PC-3 (cell line): ENCODE measurements around the gene TGFB2. TPM values are rescaled to one million over a fixed set of nuclear protein-coding genes. Genes with fewer than 3 reads are reported as not detected.

ENCODE experiments used
- ATAC-seq: fragments of 200-7000 bp; cut with Tn5 transposase; 2 replicates; pipeline ENCODE4 v1.9.1; 2020; ENCODE audit warnings: mild to moderate bottlenecking, moderate library complexity
- BruUV-seq: library from RNA; stranded (reverse); fragments of 400-500 nt; replicated peaks from 2 replicates; lab custom pipeline; 2021; lab: Mats Ljungman, UMichigan
- CTCF ChIA-PET: fragments of 300-600 bp; sonication (Branson Sonifier 250); formaldehyde crosslinking; loops from one replicate; lab custom pipeline; 2022; ENCODE audit warnings: antibody characterized with exemption; lab: Charles Lee
- POLR2A ChIA-PET: fragments of 300-600 bp; sonication (Branson Sonifier 250); formaldehyde crosslinking; loops from one replicate; lab custom pipeline; 2022; ENCODE audit warnings: antibody characterized with exemption; ENCODE audit not compliant: unreplicated experiment; lab: Charles Lee
- DNase-seq: peaks from one replicate; pipeline ENCODE4 v3.0.0-alpha.2; 2015
- H2AFZ ChIP-seq: fragments of 300-600 bp; sonication (generic); 2 replicates; pipeline ENCODE4 v1.6.0; 2016; ENCODE audit warnings: antibody characterized with exemption, low read length
- H3F3A ChIP-seq: fragments of 300-600 bp; sonication (generic); one replicate; pipeline ENCODE4 v1.6.0; 2017; ENCODE audit warnings: antibody characterized with exemption, low read length, control low read depth, mild to moderate bottlenecking; ENCODE audit not compliant: unreplicated experiment
- H3K27ac ChIP-seq: fragments of 300-600 bp; sonication (generic); 2 replicates; pipeline ENCODE4 v1.5.1; 2016; ENCODE audit warnings: mild to moderate bottlenecking, low read length
- H3K27me3 ChIP-seq: fragments of 300-600 bp; sonication (generic); 2 replicates; pipeline ENCODE4 v1.6.1; 2016; ENCODE audit warnings: low read length, mixed read lengths
- H3K36me3 ChIP-seq: fragments of 300-600 bp; sonication (generic); 2 replicates; pipeline ENCODE4 v1.6.1; 2016; ENCODE audit warnings: low read depth, mixed run types, low read length, mixed read lengths
- H3K4me1 ChIP-seq: fragments of 300-600 bp; sonication (generic); 2 replicates; pipeline ENCODE4 v1.5.1; 2016; ENCODE audit warnings: low read length; ENCODE audit not compliant: insufficient read depth
- H3K4me2 ChIP-seq: fragments of 300-600 bp; sonication (generic); 2 replicates; pipeline ENCODE4 v1.6.0; 2016; ENCODE audit warnings: low read length
- H3K4me3 ChIP-seq: fragments of 300-600 bp; sonication (generic); 2 replicates; pipeline ENCODE4 v1.5.1; 2016; ENCODE audit warnings: mild to moderate bottlenecking, low read length, mixed read lengths
- H3K79me2 ChIP-seq: fragments of 300-600 bp; sonication (generic); 2 replicates; pipeline ENCODE4 v1.6.1; 2017; ENCODE audit warnings: low read length, mixed read lengths
- H3K9ac ChIP-seq: fragments of 300-600 bp; sonication (generic); 2 replicates; pipeline ENCODE4 v1.6.0; 2016; ENCODE audit warnings: mild to moderate bottlenecking, low read length
- H3K9me2 ChIP-seq: fragments of 300-600 bp; sonication (generic); replicated peaks from 2 replicates; pipeline ENCODE4 v1.6.1; 2016; ENCODE audit warnings: mixed run types, low read length, mixed read lengths
- H3K9me3 ChIP-seq: fragments of 300-600 bp; sonication (generic); 2 replicates; pipeline ENCODE4 v1.6.1; 2016; ENCODE audit warnings: low read length, mixed read lengths
- H4K20me1 ChIP-seq: fragments of 300-600 bp; sonication (generic); 2 replicates; pipeline ENCODE4 v1.6.1; 2016; ENCODE audit warnings: low read length, mixed read lengths
- EZH2 ChIP-seq: fragments of 300-600 bp; sonication (generic); IDR thresholded peaks from one replicate; pipeline ENCODE4 v1.6.1; 2017; ENCODE audit warnings: antibody characterized with exemption, mild to moderate bottlenecking, low read length; ENCODE audit not compliant: unreplicated experiment
- EZH2phosphoT487 ChIP-seq: fragments of 300-600 bp; sonication (generic); IDR thresholded peaks from 2 replicates; pipeline ENCODE4 v1.6.1; 2018; ENCODE audit warnings: mild to moderate bottlenecking, antibody characterized with exemption, low read length, borderline replicate concordance
- intact Hi-C: fragments of 100-400 bp; cut with micrococcal nuclease; formaldehyde crosslinking; loops from 2 replicates; pipeline ENCODE4 v1.9.0; 2023
- total RNA-seq: library from RNA; depleted of rRNA; stranded (reverse); fragments of >200 nt; gene quantifications from 2 replicates; pipeline ENCODE4 v1.2.3, GENCODE V29; 2014
- TF ChIP-seq, protein P1 (sequence below): fragments of 300-600 bp; sonication (generic); conservative IDR thresholded peaks from 2 replicates; pipeline ENCODE4 v1.5.1; 2017; ENCODE audit warnings: antibody characterized with exemption, low read depth, mild to moderate bottlenecking, low read length

The TGFB2 gene
- total RNA-seq, 1 experiment from 2014 or later: 50.3 TPM

DNA sequence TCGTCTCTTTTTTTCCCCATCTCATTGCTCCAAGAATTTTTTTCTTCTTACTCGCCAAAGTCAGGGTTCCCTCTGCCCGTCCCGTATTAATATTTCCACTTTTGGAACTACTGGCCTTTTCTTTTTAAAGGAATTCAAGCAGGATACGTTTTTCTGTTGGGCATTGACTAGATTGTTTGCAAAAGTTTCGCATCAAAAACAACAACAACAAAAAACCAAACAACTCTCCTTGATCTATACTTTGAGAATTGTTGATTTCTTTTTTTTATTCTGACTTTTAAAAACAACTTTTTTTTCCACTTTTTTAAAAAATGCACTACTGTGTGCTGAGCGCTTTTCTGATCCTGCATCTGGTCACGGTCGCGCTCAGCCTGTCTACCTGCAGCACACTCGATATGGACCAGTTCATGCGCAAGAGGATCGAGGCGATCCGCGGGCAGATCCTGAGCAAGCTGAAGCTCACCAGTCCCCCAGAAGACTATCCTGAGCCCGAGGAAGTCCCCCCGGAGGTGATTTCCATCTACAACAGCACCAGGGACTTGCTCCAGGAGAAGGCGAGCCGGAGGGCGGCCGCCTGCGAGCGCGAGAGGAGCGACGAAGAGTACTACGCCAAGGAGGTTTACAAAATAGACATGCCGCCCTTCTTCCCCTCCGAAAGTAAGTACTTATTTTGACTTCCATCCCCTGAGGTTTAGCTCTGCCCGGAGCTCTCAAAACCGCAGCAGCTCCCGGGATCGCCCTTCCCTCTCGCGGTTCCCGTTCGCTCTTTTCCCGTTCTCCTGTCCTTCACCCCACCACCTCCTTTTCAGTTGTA lies 1.5 kb downstream of the TGFB2 start:
- H3K4me3 ChIP-seq: peak overlapping the region; percentile 78
- H3K36me3 ChIP-seq: peaks cover 11% of the 10 kb centered on the region; the same call in 1 of the 2 replicates
- no peaks in the 10 kb centered on the region for H3K9me3 ChIP-seq
- TF ChIP-seq, protein P1, sequence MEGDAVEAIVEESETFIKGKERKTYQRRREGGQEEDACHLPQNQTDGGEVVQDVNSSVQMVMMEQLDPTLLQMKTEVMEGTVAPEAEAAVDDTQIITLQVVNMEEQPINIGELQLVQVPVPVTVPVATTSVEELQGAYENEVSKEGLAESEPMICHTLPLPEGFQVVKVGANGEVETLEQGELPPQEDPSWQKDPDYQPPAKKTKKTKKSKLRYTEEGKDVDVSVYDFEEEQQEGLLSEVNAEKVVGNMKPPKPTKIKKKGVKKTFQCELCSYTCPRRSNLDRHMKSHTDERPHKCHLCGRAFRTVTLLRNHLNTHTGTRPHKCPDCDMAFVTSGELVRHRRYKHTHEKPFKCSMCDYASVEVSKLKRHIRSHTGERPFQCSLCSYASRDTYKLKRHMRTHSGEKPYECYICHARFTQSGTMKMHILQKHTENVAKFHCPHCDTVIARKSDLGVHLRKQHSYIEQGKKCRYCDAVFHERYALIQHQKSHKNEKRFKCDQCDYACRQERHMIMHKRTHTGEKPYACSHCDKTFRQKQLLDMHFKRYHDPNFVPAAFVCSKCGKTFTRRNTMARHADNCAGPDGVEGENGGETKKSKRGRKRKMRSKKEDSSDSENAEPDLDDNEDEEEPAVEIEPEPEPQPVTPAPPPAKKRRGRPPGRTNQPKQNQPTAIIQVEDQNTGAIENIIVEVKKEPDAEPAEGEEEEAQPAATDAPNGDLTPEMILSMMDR: no peak
- TF ChIP-seq EZH2 (no peak), EZH2phosphoT487 (no peak)
- H3K9ac ChIP-seq: peak overlapping the region; percentile 94
- ChIA-PET CTCF (interaction anchor here (1.0 to 3.4 kb wide), 2 partner anchors 720 kb away, joined by 4 to 14 read pairs; no protein-coding TSS in a partner anchor), POLR2A (interaction anchor here (0.5 to 2.3 kb wide), 6 partner anchors 30 to 1357 kb away, joined by 3 to 23 read pairs (median 4); no protein-coding TSS in a partner anchor)
- peaks cover 39% of the 10 kb centered on the region for H4K20me1 ChIP-seq
- no TSS peak for BruUV-seq
- ATAC-seq: peak; percentile 2
- H3K79me2 ChIP-seq: peaks cover 88% of the 10 kb centered on the region
- peak; percentile 60 for DNase-seq
- H2AFZ ChIP-seq: peak overlapping the region; percentile 42
- H3K27me3 ChIP-seq: no peaks in the 10 kb centered on the region
- H3K9me2 ChIP-seq: no peaks in the 10 kb centered on the region
- H3F3A ChIP-seq: peaks cover 4% of the 10 kb centered on the region
- H3K4me1 ChIP-seq: peaks cover 43% of the 10 kb centered on the region
- H3K4me2 ChIP-seq: peak overlapping the region; percentile 89
- peak overlapping the region; percentile 84 for H3K27ac ChIP-seq
- intact Hi-C loops: loop anchor here (1.0 to 10.0 kb wide), 8 partner anchors 31 to 971 kb away; no protein-coding TSS in a partner anchor

DNA sequence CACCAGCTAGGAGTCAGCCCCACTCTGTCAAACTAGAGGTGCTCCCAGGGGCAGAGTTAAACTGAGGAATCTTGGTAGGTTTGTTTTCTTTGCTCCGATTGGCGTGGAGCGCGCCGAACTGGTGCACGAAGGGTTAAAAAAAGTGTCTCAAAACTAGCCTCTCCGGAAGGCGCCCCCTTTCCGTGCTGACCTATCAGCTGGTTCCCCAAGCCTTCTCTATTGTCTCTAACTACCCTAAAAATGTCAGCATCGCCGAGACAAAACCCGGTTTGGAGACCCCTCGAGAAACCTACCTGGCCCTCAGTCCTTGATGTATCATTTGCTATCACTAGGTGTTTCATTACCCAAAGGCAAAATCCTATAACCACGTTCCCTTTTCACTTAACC lies 2.2 kb downstream of the TGFB2 start:
- H3K27me3 ChIP-seq: no peaks in the 10 kb centered on the region
- ChIA-PET CTCF (interaction anchor here (1.0 kb wide), 1 partner anchor 719 kb away, joined by 4 read pairs; no protein-coding TSS in a partner anchor), POLR2A (interaction anchor here (0.6 kb wide), 3 partner anchors 36 to 1223 kb away, joined by 3 to 4 read pairs (median 3); no protein-coding TSS in a partner anchor)
- intact Hi-C loops: loop anchor here (1.0 to 10.0 kb wide), 8 partner anchors 30 to 970 kb away; no protein-coding TSS in a partner anchor
- peaks cover 95% of the 10 kb centered on the region for H3K79me2 ChIP-seq
- H3K36me3 ChIP-seq: peaks cover 16% of the 10 kb centered on the region; the same call in 1 of the 2 replicates
- peak overlapping the region; percentile 42 for H2AFZ ChIP-seq
- H3K4me2 ChIP-seq: peak overlapping the region; percentile 89
- H3K4me1 ChIP-seq: peaks cover 45% of the 10 kb centered on the region
- BruUV-seq: no TSS peak
- H3K4me3 ChIP-seq: peak overlapping the region; percentile 78
- H4K20me1 ChIP-seq: peaks cover 41% of the 10 kb centered on the region
- H3K9me3 ChIP-seq: no peaks in the 10 kb centered on the region
- H3F3A ChIP-seq: peaks cover 4% of the 10 kb centered on the region
- peak overlapping the region; percentile 94 for H3K9ac ChIP-seq
- peak; percentile 52 for DNase-seq
- no peaks in the 10 kb centered on the region for H3K9me2 ChIP-seq
- TF ChIP-seq EZH2phosphoT487 (no peak), EZH2 (no peak)
- TF ChIP-seq, protein P1: no peak; the same call in 1 of the 2 replicates
- ATAC-seq: peak; percentile 1; the same call in 1 of the 2 replicates
- H3K27ac ChIP-seq: peak overlapping the region; percentile 84
